Liver (tissue), 3 donors: ENCODE data around the gene SLC12A2.

Source experiments
- ATF3 ChIP-seq: IDR thresholded peaks from 2 replicates; pipeline ENCODE4 v1.6.1; 2016; ENCODE audit warnings: antibody characterized with exemption
- CTCF ChIP-seq: fragments of 150-350 bp; IDR thresholded peaks from 2 replicates; pipeline ENCODE4 v1.5.1; 2017; ENCODE audit warnings: improper control_type of control experiment, low read depth, low read length; ENCODE audit not compliant: missing input control
- JUND ChIP-seq, 2 donors: IDR thresholded peaks; 2 replicates each; pipeline ENCODE4 v1.6.1; 2016; ENCODE audit warnings: antibody characterized with exemption in 2 of 2
- MAX ChIP-seq: IDR thresholded peaks from 2 replicates; pipeline ENCODE4 v1.6.1; 2016; ENCODE audit warnings: antibody characterized with exemption
- NR2F2 ChIP-seq: IDR thresholded peaks from 2 replicates; pipeline ENCODE4 v1.6.1; 2016; ENCODE audit warnings: antibody characterized with exemption
- REST ChIP-seq: IDR thresholded peaks from 2 replicates; pipeline ENCODE4 v1.6.1; 2016; ENCODE audit warnings: antibody characterized with exemption, mild to moderate bottlenecking
- SP1 ChIP-seq: IDR thresholded peaks from 2 replicates; pipeline ENCODE4 v1.6.1; 2018; ENCODE audit warnings: antibody characterized with exemption, mild to moderate bottlenecking
- TAF1 ChIP-seq: conservative IDR thresholded peaks from 2 replicates; pipeline ENCODE4 v1.6.1; 2016; ENCODE audit warnings: antibody characterized with exemption, mild to moderate bottlenecking
- YY1 ChIP-seq: IDR thresholded peaks from 2 replicates; pipeline ENCODE4 v1.6.1; 2016; ENCODE audit warnings: antibody characterized with exemption, mild to moderate bottlenecking
- donor health status: healthy.
- donor health status: healthy.

DNA sequence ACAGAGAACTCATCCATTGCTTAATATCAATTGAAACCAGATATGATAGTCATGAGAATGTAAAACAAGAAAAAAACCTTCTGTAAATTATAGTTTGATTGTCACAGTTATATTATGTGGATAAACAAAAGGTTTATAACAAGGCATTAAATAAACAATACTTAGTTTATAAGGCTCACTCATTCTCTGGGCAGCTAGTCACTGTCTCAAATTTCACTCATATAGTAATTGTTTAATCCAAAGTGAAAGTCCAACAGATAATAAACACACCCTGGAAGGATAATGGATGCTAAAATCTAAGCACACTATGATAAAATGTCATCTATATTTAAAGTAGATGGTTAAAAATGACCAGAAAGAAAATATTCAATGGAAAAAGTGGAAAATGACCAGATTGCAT lies 30.8 kb upstream of the SLC12A2 start:
- no peak for TF ChIP-seq CTCF
- no peak for TF ChIP-seq JUND (IDR thresholded peaks at IDR 0.05)
- no peak for TF ChIP-seq MAX
- no peak for TF ChIP-seq SP1
- no peak for TF ChIP-seq ATF3
- no peak for TF ChIP-seq YY1
- no peak for TF ChIP-seq TAF1
- TF ChIP-seq NR2F2, result no peak
- TF ChIP-seq REST, result no peak
